ENCODE results near the gene DLK1.

The DLK1 gene

DNA sequence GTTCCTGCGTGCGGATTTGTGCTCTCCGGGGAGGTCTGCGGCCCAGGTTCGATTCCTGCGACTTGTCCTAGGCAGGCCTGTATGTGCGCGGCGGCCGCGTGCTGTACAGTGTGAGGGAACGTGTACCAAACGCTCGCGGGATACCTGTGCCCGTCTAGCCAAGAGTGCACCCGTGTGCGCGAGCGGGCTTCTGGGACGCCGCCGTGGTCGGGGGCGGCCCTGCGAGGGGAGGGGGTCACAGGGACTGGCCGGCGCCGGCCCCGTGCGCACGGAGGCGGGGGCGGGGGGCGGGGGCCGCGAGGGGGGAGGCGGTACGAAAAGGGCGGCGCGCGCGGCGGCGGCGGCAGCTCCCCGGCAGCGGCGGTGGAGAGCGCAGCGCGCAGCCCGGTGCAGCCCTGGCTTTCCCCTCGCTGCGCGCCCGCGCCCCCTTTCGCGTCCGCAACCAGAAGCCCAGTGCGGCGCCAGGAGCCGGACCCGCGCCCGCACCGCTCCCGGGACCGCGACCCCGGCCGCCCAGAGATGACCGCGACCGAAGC is at the start of gene DLK1:
Gene DLK1, plus strand, starts transcription at position 343 of the 536 bp plus-strand sequence. Its CDS starts 177 bp downstream, at position 520.
- DNase-seq (ENCODE audit: low read depth), result no peak

DNA sequence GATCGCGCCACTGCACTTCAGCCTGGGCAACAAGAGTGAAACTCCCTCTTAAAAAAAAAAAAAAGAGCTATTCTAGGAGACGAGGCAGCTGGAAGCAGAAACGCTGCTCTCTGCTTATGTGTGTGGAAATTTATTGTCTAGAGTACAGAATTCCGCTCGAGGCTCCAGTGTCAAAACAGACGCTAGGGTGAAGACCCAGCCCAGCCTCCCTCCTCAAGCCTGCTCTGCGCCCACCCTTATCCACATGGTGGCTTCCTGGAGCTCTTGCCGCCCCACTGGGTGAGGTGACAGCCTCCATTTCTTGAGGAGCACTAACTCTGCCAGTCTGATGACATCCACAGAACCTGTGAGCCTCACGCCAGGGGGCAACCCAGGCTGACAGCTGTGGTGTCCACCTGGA is 49.5 kb upstream of the DLK1 start:
- DNase-seq (ENCODE audit: low read depth), result no peak

DNA sequence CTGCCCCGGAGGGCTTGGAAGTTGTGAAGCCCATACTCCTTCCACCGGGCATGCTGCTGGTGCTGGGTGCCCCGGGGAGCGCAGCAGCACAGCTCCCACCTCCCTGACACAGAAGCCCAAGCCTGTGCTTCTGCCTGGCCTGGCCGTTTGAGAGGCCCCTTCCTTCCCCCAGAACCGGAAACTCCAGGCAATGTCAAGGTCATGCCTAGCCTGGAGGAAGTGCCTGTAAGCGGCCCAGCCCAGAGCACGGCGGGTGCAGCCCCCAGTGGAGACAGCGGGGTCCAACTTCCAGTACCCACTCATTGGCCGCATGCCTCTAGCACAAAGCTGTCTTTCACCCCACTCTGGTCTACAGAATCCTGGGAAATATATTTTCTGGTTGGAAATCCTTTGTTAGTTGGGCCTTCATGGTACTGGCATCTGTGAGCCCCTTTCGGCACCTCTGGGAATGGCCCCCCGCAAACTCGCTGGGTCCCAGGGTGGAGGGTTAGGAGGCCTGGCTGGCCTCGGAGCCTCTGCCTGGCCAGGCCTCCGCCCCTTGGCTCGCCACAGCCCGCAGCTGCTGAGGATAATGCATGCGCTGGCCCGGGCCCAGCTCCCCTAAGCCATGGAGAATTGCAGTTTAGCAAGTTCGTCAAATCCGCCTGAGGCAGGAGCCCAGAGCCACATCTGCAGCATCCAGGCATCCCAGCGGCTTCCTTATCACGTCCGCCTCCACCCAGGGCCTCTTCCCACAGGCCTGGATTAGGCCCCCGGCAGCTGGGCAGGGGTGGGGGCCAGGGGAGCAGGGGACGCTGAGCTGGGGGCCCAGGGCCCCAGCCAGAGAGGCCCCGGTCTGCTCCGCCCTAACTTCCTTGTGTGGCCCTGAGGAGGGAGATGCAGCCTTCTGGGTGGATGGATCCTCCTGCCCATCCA is 48.9 kb upstream of the DLK1 start:
- DNase-seq (ENCODE audit: low read depth), result no peak

DNA sequence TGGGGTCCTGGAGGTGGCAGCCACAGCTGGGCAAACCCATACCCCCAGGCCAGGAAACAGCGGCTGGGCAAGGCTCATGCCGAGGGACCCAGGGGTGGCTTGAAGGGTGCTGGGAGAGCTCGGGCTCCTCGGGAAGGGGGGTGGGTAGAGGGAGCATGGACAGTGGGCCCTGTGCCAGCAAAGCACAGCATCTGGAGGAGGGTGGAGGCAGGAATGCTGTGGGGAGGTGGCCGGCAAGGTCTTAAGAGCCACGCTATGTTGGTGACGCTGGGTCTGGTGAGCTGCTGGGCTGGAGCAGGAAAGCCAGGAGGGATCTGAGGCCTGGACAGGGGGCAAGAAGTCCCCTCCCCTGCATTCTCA is 48.2 kb upstream of the DLK1 start:
- DNase-seq (ENCODE audit: low read depth), result no peak

DNA sequence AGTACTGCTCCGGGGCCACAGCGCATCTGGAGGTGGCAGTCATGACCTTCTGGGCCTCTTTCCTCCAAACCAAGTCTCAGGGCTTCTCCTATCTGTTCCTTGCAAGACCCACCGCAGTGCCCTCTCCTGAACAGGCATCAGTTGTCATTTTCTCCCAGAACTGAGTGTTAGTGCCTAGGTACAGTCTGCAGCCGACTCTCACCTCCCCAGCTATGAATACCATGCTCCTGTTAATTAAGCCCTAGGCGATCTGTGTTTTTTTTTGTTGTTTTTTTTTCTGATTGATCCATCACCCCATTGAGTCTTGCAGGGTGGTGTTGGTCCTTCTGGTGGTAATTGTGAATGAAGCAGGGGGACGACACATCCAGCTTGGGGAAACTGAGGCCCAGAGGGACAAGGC is 47.5 kb upstream of the DLK1 start:
- DNase-seq (ENCODE audit: low read depth), result no peak

DNA sequence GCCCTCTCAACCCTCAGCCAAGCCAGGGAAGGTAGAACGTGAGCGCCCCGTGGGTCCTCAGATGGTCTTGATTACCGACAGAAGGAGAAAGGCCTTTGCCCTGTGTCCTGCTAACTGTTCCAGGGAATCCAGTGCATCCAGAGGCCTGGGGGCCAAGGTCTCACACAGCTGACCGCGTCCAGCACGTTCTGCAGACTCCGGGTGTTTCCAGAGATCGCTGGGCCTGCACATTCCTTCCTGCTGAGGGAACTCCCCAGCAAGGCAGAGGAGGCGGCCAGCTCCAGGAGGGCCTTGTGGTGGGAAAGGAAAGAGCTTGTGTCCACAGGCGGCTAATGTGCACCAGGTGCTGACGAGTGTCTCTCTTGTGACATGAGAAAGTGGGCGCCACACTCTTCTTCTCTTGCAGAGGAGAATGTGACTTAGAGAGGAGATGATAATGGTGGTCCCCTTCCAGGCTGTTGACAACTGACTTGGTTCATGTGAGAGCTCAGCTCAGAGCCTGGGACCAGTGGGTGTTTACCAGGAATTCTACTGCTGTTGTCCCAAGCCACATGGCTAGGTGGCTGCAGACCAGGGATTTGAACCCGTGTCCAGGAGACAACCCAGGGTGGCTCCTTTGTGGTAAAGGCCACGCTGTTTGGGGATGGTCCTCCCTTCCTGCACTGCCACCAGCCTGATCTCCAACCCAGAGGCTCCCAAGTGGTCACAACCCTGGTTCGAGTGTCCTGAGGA is 46.8 kb upstream of the DLK1 start:
- no peak for DNase-seq (ENCODE audit: low read depth)

DNA sequence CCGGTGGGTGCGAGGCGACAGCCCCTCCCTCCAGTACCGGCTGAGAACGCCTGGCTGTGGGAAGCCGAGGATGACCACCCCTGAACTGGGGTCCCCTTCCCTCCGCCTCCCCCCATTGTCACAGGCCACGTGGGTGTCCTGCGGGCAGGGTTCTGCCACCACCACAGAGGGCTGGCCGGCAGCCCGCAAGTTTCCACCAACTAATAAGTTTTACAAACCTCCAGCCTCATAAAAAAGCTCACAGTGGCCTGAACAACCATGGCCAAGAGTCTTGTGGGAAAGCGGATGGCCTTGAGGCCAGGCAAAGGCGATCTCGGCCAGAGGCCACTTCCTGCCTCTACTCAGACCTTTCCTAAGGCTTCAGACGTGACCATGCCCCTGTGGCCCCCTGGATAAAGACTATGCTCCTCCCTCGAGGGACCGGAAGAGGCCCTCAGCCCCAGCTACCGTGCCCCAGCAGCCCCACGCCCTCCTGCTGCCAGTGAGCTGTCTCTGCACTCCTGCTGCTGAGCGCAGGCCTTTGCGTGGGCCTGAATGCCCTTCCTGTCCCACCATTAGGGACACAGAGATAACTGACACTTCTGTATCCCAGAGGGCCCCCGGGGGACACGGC is 46.1 kb upstream of the DLK1 start:
- no peak for DNase-seq (ENCODE audit: low read depth)

DNA sequence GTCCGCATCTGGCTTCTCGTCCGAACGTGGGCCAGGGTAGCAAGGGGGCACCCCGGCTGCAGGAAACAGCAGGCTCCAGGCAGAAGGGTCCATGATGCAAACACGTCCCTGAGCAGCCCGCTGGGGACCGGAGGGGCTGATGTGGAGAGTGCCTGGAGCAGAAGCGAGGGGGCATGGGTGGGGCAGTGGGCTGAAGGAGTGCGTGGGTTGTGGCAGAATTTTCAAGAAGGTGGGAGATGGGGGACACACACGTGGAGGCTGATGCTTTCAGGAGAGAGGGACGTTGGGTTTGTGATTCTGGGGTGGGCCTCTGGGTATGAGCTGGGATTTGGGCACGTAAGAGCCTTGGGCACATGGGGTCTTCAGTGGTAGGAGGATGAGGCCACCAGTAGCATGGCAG is 45.6 kb upstream of the DLK1 start:
- no peak for DNase-seq (ENCODE audit: low read depth)

DNA sequence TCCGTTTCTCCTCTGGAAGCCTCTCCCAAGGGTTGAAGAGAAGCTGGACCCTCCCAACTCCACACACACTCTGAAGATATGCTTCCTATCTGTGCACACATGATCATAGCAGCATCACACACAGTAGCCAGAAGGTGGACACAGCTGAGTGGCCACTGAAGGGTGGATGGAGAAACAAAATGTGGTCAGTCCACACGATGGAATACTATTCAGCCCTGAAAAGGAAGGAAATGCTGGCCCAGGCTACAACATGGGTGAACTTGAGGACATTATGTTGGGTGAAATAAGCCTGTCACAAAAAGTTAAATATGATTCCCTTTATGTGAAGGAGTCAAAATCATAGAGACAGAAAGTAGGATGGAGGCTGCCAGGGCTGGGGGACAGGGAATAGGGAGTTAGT is 43.9 kb upstream of the DLK1 start:
- DNase-seq (ENCODE audit: low read depth), result no peak

DNA sequence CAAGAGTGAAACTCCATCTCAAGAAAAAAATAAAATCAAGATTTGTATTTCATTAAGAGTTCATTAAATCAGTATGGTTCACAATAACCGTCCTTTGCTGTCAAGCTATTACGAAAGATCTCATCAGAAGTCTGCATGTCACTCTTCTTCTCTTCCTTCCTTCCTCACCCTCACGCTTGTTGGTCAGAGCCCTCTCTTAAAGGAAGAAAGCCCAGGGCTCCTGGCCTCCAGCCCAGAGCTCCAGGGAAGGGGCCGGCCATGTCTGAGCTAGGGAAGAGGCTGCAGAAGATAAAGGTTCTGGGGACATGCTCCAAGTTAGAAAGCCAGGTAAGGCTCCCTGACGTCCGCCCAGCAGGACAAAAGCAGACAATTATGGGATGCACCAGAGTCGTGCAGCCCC is 43.1 kb upstream of the DLK1 start:
- DNase-seq (ENCODE audit: low read depth), result no peak

DNA sequence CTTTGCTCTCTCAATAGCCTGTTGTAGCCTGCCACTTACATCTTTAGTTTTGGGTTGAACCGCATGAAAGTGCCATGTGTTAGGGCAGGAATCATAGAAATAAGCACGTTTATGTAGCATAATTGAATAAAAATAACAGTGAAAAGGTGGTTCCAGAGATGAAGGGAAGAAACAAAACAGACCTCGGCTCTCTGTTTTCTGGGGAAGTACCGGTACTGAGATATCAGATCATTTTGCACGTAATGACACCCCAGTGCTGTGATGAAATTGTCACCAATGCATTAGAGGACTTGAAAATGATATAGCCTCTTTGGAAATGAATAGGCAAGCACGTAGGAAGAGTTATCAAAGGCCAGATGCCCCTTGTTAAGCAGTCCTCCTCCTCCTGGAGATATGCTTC is 42.5 kb upstream of the DLK1 start:
- no peak for DNase-seq (ENCODE audit: low read depth)

DNA sequence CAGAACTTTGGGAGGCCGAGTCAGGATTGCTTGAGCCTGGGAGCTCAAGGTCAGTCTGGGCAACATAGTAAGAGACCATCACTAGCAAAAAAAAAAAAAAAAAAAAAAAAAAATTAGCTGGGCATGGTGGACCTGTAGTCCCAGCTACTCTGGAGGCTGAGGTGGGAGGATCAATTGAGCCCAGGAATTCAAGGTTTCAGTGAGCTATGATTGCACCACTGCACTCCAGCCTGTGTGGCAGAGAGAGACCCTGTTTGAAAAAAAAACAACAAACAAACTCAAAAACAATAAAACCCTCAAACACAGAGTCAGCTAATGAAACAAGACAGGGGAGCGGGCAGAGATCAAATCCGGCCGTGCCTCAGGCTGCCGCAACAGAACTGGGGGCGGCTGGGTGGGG is 41.7 kb upstream of the DLK1 start:
- DNase-seq (ENCODE audit: low read depth), result no peak

DNA sequence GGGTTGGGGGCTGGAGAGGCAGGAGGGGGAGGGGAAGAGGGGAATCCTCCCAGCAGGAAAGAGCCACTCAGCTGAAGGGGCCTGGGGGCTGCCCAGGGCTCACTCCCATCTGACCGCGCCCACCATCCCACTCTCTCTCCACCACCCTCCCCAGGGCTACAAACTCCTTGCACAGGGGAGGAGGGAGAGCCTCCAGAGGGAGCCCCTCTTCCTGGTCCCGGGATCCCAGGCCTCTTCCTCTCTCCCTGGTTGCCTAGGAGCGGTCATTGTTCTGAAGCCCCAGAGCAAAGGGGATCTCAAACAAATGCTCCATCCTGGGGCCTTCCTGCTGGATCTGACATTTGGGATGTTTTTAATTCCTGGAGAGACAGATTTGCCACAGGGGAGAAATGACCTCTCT is 39.8 kb upstream of the DLK1 start:
- no peak for DNase-seq (ENCODE audit: low read depth)

DNA sequence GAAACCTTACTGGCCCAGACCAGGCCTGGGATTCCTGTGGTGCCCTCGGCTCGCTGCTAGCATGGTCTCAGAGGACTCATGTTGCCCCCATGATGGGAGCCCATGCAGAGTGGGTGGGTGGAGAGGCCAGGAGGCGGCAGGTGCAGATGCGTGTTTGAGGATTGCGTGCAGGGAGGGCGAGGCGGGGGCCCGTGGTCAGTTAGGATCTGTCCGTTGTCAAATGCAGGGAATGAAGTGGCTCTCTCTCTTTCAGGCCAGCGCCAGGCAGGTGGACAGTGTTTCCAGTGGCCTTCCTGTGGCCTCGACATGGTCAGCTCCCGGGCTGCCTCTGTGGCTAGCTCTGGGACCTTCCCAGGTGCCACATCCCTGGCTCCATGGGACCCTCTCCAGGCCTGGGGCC is 39.3 kb upstream of the DLK1 start:
- DNase-seq (ENCODE audit: low read depth), result no peak

DNA sequence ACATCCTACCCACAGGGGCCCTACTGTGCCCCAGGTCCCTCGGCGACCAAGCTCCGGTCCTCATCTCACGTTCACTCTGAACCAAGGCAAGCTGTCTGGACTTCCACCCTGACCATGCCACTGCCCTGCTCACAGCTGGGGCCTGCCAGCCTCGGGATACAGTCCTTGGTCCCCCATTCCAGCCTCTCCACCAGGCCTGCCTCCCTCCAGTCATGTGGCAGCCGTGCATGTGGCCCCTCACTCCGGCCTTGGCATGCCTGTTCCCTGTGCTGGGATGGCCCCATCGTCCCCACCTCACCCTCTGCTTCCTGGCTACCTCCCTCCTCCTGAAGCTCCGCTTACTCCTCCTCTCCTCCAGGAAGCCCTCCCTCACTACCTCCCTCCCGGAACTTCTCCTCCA is 38.6 kb upstream of the DLK1 start:
- no peak for DNase-seq (ENCODE audit: low read depth)

DNA sequence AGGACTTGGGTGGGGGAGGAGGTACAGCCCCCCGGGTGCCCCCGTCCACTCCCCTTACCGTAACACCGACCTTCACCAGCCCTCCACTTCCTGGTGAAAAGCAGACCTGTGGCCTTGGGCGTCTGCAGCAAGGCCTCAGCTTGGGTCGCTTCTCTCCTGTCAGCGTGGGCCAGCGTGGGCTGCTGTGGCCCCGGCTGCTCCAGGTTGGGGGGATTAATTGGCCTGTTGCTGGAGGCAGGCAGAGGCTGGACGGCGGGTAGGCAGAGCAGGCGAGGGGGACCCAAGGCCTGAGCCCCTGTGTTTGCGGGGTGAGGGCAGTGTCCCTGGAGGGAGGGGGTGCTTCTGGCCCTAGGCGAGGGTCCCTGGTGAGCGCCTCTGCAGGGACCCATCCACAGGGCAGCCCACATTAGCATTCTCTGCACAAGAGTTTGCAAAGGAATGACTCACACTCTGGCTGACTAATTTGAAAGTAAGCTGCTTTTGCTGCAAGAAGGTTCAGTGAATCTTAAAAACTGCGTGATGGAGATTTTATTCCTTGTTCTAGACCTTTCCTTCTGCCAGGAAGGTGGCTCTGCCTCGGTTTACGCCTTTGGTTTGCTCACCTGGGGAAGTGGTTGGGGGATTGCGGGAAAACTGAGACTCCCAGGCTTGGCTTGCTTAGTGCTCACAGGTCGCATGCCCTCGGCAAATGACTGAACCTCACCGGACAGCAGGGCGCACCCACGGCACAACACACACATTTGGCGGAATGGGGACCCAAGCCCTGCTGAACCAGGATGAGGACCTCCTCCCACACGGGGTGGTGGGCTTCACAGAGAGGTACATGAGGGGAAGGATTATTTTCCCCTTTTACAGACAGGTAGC is 37.9 kb upstream of the DLK1 start:
- DNase-seq (ENCODE audit: low read depth), result no peak

DNA sequence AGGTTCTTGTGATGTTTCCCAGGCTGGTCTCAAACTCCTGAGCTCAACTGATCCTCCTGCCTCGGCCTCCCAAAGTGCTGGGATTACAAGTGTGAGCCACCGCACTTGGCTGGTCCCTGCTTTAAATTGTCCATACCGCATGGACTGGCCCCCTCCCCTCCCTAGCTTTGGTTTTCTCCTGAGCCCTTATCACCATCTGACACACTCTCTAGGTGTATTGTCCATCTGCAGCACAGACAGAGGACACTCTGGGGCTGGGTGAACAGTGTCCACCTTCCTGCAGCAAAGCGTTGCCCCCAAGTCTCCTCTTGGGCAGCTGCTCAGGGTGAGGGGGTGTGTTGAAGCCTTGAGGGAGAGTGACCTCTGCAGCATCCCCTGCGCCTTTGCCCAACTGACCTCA is 36.0 kb upstream of the DLK1 start:
- no peak for DNase-seq (ENCODE audit: low read depth)

DNA sequence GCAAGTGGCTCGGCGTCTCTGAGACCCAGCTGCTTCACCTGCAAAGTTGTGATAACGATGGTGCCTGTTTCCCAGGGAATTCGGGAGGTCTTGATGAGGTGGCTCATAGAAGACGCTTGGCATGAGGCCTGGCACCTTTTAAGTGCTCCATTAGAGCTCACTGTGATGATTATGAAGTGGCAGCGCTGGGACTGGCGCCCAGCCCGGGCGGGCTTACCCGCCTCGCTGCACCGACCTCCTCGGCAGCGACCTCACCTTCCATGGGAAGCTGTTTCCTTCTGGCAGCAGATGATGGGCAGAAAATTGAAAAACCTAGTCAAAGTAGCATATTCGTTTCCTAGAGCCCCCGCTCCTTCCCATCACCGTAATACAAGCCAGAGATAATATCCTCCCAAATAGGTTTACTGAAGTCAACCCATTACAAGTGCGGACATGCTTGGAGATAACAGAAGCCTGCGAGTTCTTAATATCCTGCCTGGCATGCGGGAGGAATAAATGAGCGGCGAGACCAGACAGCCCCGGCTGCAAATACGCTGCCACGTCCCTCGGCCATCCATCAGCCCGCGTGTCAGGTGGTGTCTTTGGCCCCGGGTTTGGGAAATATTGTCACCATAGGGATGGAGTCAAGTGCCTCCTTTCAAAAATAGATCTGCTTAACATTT is 35.2 kb upstream of the DLK1 start:
- DNase-seq (ENCODE audit: low read depth), result no peak

DNA sequence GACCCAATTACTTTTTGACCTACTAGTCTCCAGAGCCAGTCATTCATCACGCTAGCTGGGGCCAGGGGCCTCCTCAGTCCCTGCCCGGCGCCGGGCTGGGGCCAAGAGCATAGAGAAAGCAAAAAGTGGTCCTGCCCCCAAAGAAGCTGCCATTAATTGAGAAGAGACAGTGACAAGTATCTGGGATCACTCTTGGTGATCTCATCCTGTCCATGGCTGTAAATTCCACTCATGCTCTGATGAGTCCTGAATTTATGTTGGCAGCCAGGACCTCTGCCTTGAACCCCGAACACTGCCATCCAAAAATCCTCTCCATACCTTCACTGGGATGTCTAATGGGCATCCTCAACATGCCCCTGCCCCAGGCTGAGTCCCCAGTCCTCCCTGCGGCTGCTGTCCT is 34.4 kb upstream of the DLK1 start:
- no peak for DNase-seq (ENCODE audit: low read depth)

DNA sequence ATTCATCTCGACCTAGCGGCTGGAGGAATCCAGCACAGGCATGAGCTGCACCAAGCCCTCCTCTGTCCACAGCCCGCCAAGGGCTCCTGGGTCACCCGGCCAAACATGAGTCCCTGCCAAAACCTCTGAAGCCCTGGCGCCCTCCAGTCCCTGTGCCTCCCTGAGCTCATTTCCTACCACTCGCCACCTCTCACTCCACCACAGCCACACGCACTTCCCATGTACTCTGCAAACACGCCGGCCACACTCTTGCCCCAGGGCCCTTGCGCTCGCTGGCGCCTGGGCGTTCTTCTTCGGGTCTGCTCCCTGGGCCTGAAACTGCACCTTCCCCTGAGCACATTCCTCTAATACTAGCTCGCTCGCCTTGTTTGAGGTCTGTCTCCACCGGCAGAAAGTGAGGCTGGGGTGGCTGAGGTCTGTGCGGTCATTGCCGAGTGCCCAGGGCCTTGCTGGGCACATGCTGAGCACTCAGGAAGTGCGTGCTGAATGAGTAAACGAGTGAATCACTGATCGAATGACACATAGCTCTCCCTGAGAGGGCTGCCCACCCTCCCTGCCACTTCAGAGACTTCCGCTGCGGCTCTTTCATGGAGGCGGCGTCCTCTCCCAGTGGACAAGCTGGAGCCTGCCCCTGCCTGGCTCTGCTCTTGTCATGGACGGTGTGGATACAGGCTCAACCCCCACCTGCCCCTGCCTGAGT is 33.7 kb upstream of the DLK1 start:
- DNase-seq (ENCODE audit: low read depth), result no peak
